Ovary (tissue), 10 donors: Measurements from ENCODE around the gene OR4S2. TPM values are rescaled to one million over a fixed set of nuclear protein-coding genes. Genes with fewer than 3 reads are reported as not detected.

ENCODE experiments used
- DNase-seq, 5 donors: peaks; one replicate each; pipeline ENCODE4 v3.0.0-alpha.2; 2019 to 2020
- H3K27ac ChIP-seq, 2 donors: fragments of 200-600 bp; one replicate each; pipeline versions ENCODE4 v1.5.1 to v1.8.0; 2019 to 2022
- H3K27me3 ChIP-seq: fragments of 200-600 bp; one replicate; pipeline ENCODE4 v1.8.0; 2022
- H3K36me3 ChIP-seq: fragments of 200-600 bp; sonication (generic); one replicate; pipeline ENCODE4 v1.5.1; 2019
- H3K4me1 ChIP-seq: one replicate; pipeline ENCODE4 v1.8.1; 2013; ENCODE audit warnings: mild to moderate bottlenecking, moderate library complexity; ENCODE audit not compliant: insufficient read depth
- H3K4me3 ChIP-seq: fragments of 200-600 bp; sonication (generic); one replicate; pipeline ENCODE4 v1.5.1; 2017
- H3K9me3 ChIP-seq, 2 donors: fragments of 200-600 bp in 1 of 2; sonication (generic) in 1 of 2; one replicate each; pipeline versions ENCODE4 v1.5.1 to v1.8.1; 2013 to 2019; ENCODE audit warnings: mild to moderate bottlenecking in 1 of 2, moderate library complexity in 1 of 2
- EP300 ChIP-seq: sonication (generic); formaldehyde crosslinking; IDR thresholded peaks from one replicate; pipeline ENCODE4 v1.6.1; 2017; ENCODE audit warnings: antibody characterized with exemption
- POLR2A ChIP-seq: fragments of 450-650 bp; IDR thresholded peaks from one replicate; pipeline ENCODE4 v1.6.1; 2017; ENCODE audit warnings: antibody characterized with exemption, mild to moderate bottlenecking, moderate library complexity
- WGBS, 3 donors: extraction: QIAGEN DNeasy Blood & Tissue Kit in 1 of 3; methylation state at CpG; one replicate each; pipeline versions ENCODE4 v1.1.5 to v1.1.7; 2013 to 2017; 5-methylcytosine and 5-hydroxymethylcytosine counted together
- intact Hi-C, 4 donors: fragments of 100-400 bp; cut with DNase I; formaldehyde crosslinking; loops; one replicate each; pipeline versions ENCODE4 v1.11.0 to v1.15.1; 2022 to 2023
- long read RNA-seq, 3 donors: library from polyadenylated mRNA in 2 of 3; unstranded in 2 of 3; transcript quantifications; one replicate each; pipeline ENCODE4 v2.0.0 and lab custom pipeline, GENCODE V29; 2021 to 2026
- polyA plus RNA-seq, 2 donors: library from polyadenylated mRNA; stranded (reverse); fragments of 200-250 nt in 1 of 2; fragments of 350-450 nt in 1 of 2; fragmentation: Illumina TruSeq in 1 of 2; extraction: RNeasy Lipid Tissue Mini Kit (QIAGEN cat#74804) in 1 of 2; gene quantifications; one replicate each; pipeline ENCODE4 v1.2.3, GENCODE V29; 2013 to 2014
- total RNA-seq, 7 donors: library from RNA; depleted of rRNA in 2 of 7; stranded (reverse); fragments of >200 nt in 2 of 7; fragmentation: NEBNext Ultra II Directional in 3 of 7; extraction: Animal tissue kit (Norgen Biotek cat#: 25700) in 3 of 7; gene quantifications; one replicate each; pipeline versions ENCODE4 v1.1.0 to v1.2.4, GENCODE V29; 2016 to 2023
- TF ChIP-seq, protein P1 (sequence below), 3 donors: fragments of 450-650 bp in 2 of 3; fragments of 200-600 bp in 1 of 3; IDR thresholded peaks; one replicate each; pipeline versions ENCODE4 v1.5.1 to v1.8.0; 2016 to 2022; ENCODE audit warnings: antibody characterized with exemption in 3 of 3, mild to moderate bottlenecking in 1 of 3
- donor health status: DM: no; HTN: no; CAD: no; lungs with moderate emphysema.
- donor health status: DM: no; HTN: no; CAD: no.
- donor health status: Bipolar disorder and iron deficiency.
- donor health status: DM: yes; HTN: yes; CAD: no.
- donor health status: DM: no; HTN: no; CAD: no.
- donor health status: DM: yes; HTN: yes; CAD: no.

The OR4S2 gene, protein sequence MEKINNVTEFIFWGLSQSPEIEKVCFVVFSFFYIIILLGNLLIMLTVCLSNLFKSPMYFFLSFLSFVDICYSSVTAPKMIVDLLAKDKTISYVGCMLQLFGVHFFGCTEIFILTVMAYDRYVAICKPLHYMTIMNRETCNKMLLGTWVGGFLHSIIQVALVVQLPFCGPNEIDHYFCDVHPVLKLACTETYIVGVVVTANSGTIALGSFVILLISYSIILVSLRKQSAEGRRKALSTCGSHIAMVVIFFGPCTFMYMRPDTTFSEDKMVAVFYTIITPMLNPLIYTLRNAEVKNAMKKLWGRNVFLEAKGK
- total RNA-seq (not detected), polyA plus RNA-seq (not detected)
- long read RNA-seq, donor 1: 0 reads
- long read RNA-seq, donor 2: 0 reads
- long read RNA-seq, donor 3: 0 reads

DNA sequence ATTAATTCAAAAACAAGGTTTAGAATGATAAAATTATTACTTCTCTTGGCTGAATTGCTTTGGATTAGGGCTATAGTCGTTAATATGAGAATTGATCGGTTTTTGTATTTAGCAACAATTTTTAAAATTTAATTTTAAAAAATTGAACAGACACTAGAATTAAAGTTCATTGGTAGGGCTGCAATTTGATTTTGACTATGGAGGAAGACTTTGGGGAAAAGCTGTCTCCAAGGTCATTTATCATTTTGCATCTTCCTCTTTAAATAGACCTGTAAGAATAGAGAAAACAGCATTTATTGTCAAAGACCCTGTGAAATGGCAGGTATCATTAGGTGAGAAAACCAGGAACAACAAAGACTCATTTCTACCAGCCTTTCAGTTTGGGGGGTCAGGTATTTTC is at the start of gene OR4S2:
TSS of gene OR4S2 (plus strand) at position 301 of the 400 bp plus-strand sequence. CDS start 2,577 bp downstream, outside the sequence.
- H3K27me3 ChIP-seq: no peaks in the 10 kb centered on the region
- H3K9me3 ChIP-seq: no peaks in the 10 kb centered on the region
- WGBS, 3 donors: 60 to 68% (median 66%) methylated on average over 2 of the region's 2 CpGs
- no peak for DNase-seq
- no peaks in the 10 kb centered on the region for H3K36me3 ChIP-seq
- intact Hi-C loops: no loop called here
- H3K4me3 ChIP-seq: no peak within 1 kb of the TSS
- H3K27ac ChIP-seq: no peak within 1 kb of the TSS
- H3K4me1 ChIP-seq: no peaks in the 10 kb centered on the region
- TF ChIP-seq EP300 (no peak), POLR2A (no peak)
- TF ChIP-seq, protein P1, sequence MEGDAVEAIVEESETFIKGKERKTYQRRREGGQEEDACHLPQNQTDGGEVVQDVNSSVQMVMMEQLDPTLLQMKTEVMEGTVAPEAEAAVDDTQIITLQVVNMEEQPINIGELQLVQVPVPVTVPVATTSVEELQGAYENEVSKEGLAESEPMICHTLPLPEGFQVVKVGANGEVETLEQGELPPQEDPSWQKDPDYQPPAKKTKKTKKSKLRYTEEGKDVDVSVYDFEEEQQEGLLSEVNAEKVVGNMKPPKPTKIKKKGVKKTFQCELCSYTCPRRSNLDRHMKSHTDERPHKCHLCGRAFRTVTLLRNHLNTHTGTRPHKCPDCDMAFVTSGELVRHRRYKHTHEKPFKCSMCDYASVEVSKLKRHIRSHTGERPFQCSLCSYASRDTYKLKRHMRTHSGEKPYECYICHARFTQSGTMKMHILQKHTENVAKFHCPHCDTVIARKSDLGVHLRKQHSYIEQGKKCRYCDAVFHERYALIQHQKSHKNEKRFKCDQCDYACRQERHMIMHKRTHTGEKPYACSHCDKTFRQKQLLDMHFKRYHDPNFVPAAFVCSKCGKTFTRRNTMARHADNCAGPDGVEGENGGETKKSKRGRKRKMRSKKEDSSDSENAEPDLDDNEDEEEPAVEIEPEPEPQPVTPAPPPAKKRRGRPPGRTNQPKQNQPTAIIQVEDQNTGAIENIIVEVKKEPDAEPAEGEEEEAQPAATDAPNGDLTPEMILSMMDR (IDR thresholded peaks at IDR 0.05): no peak

DNA sequence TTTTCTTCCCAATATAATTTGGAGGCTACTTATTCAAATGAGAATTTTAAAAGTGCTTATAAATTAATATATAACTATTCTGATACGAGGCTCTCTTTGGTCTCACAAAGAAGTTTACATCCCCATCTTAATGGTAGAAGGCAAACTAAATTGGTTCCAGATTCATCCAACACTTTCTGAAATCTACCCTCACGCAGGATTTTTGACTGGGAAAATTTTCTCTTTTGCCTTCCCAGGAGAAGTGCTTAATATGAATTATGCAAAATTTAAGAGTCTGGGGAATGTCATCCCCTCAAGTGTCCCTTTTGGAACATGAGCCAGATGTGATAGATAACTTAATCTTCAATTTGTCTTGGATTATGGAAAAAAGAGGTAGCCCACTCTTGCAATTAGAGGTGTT is 40.6 kb upstream of the OR4S2 start, which contains the start of gene OR4C11:
TSS of gene OR4C11 (minus strand) at position 101 of the 400 bp plus-strand sequence. CDS start 3,272 bp downstream, outside the sequence.
- H3K36me3 ChIP-seq: no peaks in the 10 kb centered on the region
- H3K4me1 ChIP-seq: no peaks in the 10 kb centered on the region
- H3K9me3 ChIP-seq: no peaks in the 10 kb centered on the region
- no peaks in the 10 kb centered on the region for H3K27me3 ChIP-seq
- 29 to 55% (median 49%) methylated on average over 2 of the region's 2 CpGs for WGBS, 3 donors
- intact Hi-C loops: no loop called here
- DNase-seq: no peak
- no peak within 1 kb of the TSS for H3K27ac ChIP-seq
- TF ChIP-seq EP300: no peak
- no peak for TF ChIP-seq POLR2A
- TF ChIP-seq, protein P1 (IDR thresholded peaks at IDR 0.05): no peak
- no peak within 1 kb of the TSS for H3K4me3 ChIP-seq

DNA sequence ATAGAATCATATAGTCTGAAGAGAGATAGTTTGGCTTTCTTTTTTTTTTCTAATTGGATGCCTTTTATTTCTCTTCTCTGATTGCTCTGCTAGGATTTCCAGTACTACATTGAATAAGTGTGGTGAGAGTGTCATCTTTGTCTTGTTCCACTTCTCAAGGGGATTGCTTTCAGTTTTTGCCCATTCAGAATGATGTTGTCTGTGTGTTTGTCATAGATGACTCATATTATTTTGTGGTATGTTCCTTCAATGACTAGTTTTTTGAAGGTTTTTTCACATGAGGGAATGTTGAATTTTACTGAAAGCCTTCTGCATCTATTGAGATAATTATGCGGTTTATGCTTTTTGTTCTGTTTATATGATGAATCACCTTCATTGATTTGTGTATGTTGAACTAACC is 23.6 kb upstream of the OR4S2 start:
- intact Hi-C loops: no loop called here

DNA sequence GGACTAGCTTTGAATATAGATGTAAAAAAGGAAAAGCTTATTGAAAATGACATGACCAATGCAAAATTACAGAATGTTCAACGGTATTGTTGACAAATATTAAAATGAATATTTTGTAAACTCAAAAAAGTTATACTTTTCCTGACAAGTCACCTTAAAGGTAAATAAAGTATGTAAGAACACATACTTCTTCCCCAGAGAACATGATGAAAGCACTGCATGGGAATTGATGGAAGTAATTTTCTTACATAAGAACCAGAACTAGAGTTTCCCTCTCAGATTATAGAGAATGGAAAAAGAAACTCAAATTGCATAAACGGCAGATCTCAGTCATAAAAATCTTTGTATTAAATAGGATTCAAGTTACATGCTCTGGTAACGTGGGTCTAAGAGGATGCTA is 13.3 kb upstream of the OR4S2 start, which contains the start of gene OR4P4:
TSS of gene OR4P4 (plus strand) at position 301 of the 400 bp plus-strand sequence.
- H3K9me3 ChIP-seq: no peaks in the 10 kb centered on the region
- 37 to 50% (median 46%) methylated on average over 3 of the region's 3 CpGs for WGBS, 3 donors
- no peaks in the 10 kb centered on the region for H3K36me3 ChIP-seq
- no peaks in the 10 kb centered on the region for H3K27me3 ChIP-seq
- H3K4me3 ChIP-seq: no peak within 1 kb of the TSS
- DNase-seq: no peak
- no peak within 1 kb of the TSS for H3K27ac ChIP-seq
- H3K4me1 ChIP-seq: no peaks in the 10 kb centered on the region
- intact Hi-C loops: no loop called here
- TF ChIP-seq EP300 (no peak), POLR2A (no peak)

More for the DNA sequence above, 23.6 kb upstream of the OR4S2 start:
- H3K27ac ChIP-seq: no peak overlapping the region
- H3K4me1 ChIP-seq: no peaks in the 10 kb centered on the region
- no peaks in the 10 kb centered on the region for H3K36me3 ChIP-seq
- H3K9me3 ChIP-seq: no peaks in the 10 kb centered on the region
- no peak overlapping the region for H3K4me3 ChIP-seq
- no peak for DNase-seq
- WGBS, 3 donors: 54 to 100% (median 81%) methylated on average over 1 of the region's 1 CpG
- no peaks in the 10 kb centered on the region for H3K27me3 ChIP-seq
- TF ChIP-seq, protein P1 (IDR thresholded peaks at IDR 0.05): no peak
- TF ChIP-seq POLR2A (no peak), EP300 (no peak)

DNA sequence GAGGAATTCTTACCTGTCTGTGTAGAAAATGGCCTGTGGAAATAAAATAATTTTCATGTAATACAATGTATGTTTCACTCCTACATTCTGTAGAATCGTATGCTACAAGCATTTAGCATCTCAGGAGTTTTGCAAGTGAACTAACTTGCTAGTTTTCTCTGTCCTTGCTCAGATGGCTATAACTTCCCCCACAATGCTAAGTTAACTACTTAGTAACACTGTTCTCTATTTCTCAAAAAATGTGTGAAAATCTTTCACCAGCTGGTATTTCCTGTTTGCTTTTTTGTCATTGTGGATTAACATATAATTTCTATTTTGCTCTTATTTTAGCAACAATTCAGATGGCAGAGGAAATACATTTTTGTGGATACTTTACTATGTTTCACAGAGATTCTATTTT is 4.4 kb downstream of the OR4S2 start:
- TF ChIP-seq, protein P1 (IDR thresholded peaks at IDR 0.05): no peak
- TF ChIP-seq POLR2A (no peak), EP300 (no peak)
- Histone ChIP-seq H3K4me3 (no peak overlapping the region), H3K27me3 (no peaks in the 10 kb centered on the region), H3K9me3 (no peaks in the 10 kb centered on the region), H3K36me3 (no peaks in the 10 kb centered on the region), H3K4me1 (no peaks in the 10 kb centered on the region), H3K27ac (no peak overlapping the region)
- DNase-seq: no peak
- 39 to 64% (median 48%) methylated on average over 1 of the region's 1 CpG for WGBS, 3 donors
- intact Hi-C loops: no loop called here
